ENCODE data around the gene DDA1. TPM values are rescaled to one million over a fixed set of nuclear protein-coding genes. Genes with fewer than 3 reads are reported as not detected.

Gene DDA1
- polyA plus RNA-seq (2012; ENCODE audit: insufficient read length, low read depth), result 75.9 TPM

DNA sequence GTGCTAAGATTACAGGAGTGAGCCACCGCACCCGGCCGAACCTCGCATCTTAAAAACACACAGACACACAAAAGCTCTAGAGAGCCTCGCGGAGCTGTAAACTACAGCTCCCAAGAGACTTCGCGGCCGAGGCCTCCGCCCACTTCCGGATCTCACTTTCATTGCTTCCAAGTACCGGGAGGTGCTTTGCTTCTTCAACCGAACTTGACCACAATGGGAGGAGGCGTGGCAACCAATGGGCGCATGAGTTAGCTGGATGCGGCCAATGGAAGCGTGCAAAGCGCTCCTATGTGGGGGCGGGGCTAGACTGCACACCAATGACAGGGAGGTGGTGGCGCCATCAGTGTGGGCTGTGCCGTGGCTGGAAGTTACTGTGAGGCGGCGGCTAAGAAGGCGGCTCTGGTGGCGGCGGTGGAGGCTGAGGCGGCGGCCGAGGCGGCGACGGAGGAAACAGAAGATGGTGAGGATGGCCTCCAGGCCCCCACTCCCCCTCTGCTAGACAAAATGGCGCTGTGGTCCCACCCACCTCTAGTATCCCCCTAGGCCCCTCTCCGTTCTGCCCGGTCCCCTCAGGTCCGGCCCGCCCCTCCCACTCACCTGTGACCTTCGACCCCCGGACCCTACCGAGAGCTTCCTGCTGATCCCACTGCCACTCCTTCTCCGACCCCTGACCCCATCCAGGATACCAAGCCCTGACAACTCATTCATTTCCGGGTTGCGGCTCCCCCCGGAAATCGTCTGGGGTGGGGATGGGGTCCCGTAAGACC is at the start of gene DDA1:
Gene DDA1 (plus strand): TSS at position 366 of the 767 bp plus-strand sequence. CDS start 92 bp downstream, at position 458.
- no peak for TF ChIP-seq FOXP2 (optimal IDR thresholded peaks at IDR 0.05; ENCODE audit: borderline replicate concordance, extremely low read depth, extremely low read length, insufficient read depth)
- no peak for TF ChIP-seq SIN3A (IDR thresholded peaks at IDR 0.05; ENCODE audit: borderline replicate concordance, insufficient read depth, low read length)
- peak; percentile 70 for TF ChIP-seq POLR2AphosphoS5 (IDR thresholded peaks at IDR 0.05; ENCODE audit: low read depth, low read length)
- peak; percentile 80 for TF ChIP-seq TAF1 (IDR thresholded peaks at IDR 0.05; ENCODE audit: borderline replicate concordance, insufficient read depth, low read length)
- no peak for TF ChIP-seq REST (IDR thresholded peaks at IDR 0.05; ENCODE audit: insufficient read depth in 1 of 2, low read depth in 2 of 2, low read length in 2 of 2)

DNA sequence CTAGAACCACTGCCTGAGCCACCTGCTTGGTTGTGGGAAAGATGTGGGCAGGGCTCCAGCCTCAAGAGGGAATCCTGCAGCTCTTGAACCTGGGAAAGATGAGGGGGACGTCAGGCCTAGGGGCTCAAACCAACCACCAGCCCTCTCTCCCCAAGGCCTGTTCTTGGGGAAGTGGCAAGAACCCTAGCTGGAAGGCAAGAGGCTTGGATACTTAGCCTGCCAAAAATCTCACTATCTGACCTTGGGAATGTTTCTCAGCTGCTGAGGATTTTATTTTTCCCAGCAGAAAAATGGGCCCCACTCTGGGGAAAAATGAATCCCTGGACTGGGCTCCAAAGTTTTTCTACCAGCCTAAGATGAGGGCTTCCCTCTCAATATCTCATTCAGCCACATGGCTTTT is 49.4 kb upstream of the DDA1 start:
- TF ChIP-seq TAF1 (IDR thresholded peaks at IDR 0.05; ENCODE audit: borderline replicate concordance, insufficient read depth, low read length) (no peak), REST (IDR thresholded peaks at IDR 0.05; ENCODE audit: insufficient read depth in 1 of 2, low read depth in 2 of 2, low read length in 2 of 2) (no peak), FOXP2 (optimal IDR thresholded peaks at IDR 0.05; ENCODE audit: borderline replicate concordance, extremely low read depth, extremely low read length, insufficient read depth) (no peak), POLR2AphosphoS5 (IDR thresholded peaks at IDR 0.05; ENCODE audit: low read depth, low read length) (no peak), SIN3A (IDR thresholded peaks at IDR 0.05; ENCODE audit: borderline replicate concordance, insufficient read depth, low read length) (no peak)

- TF ChIP-seq FOXP2 (optimal IDR thresholded peaks at IDR 0.05; ENCODE audit: borderline replicate concordance, extremely low read depth, extremely low read length, insufficient read depth) (no peak), REST (IDR thresholded peaks at IDR 0.05; ENCODE audit: insufficient read depth in 1 of 2, low read depth in 2 of 2, low read length in 2 of 2) (no peak), SIN3A (IDR thresholded peaks at IDR 0.05; ENCODE audit: borderline replicate concordance, insufficient read depth, low read length) (no peak), TAF1 (IDR thresholded peaks at IDR 0.05; ENCODE audit: borderline replicate concordance, insufficient read depth, low read length) (no peak), POLR2AphosphoS5 (IDR thresholded peaks at IDR 0.05; ENCODE audit: low read depth, low read length) (no peak)
These were observed 48.5 kb upstream of the DDA1 start for GRCh38 chr19:17260842-17261325.

DNA sequence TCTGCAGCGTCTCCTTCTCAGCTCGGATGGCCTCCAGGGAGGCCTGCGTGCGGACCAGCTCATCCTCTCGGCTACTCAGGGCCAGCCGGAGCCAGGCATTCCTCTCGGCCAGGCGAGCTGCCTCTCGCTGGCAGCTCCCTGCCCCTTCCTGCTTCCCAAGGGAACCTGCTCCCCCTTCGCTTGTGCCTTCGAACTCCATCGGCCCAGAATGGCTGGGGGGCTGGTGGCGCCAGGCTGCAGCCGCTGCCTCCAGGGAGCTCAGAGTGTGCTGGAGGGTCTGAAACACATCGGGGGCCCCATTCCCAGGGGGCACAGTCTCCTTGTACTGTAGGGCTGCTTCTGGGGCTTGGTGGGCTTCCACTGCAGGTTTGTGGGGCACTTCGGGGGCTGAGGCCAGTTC is 46.8 kb upstream of the DDA1 start:
- TF ChIP-seq FOXP2 (optimal IDR thresholded peaks at IDR 0.05; ENCODE audit: borderline replicate concordance, extremely low read depth, extremely low read length, insufficient read depth) (no peak), REST (IDR thresholded peaks at IDR 0.05; ENCODE audit: insufficient read depth in 1 of 2, low read depth in 2 of 2, low read length in 2 of 2) (no peak), POLR2AphosphoS5 (IDR thresholded peaks at IDR 0.05; ENCODE audit: low read depth, low read length) (no peak), SIN3A (IDR thresholded peaks at IDR 0.05; ENCODE audit: borderline replicate concordance, insufficient read depth, low read length) (no peak), TAF1 (IDR thresholded peaks at IDR 0.05; ENCODE audit: borderline replicate concordance, insufficient read depth, low read length) (no peak)

Measured in PFSK-1 (cell line).